B cell (primary cell): ENCODE data around the gene BRD9. TPM values are rescaled to one million over a fixed set of nuclear protein-coding genes. Genes with fewer than 3 reads are reported as not detected.

ENCODE experiments used
- ATAC-seq: fragments of 200-7000 bp; cut with Tn5 transposase; one replicate; pipeline ENCODE4 v1.10.0; 2021; ENCODE audit warnings: low read depth, mild to moderate bottlenecking, moderate number of reproducible peaks, moderate library complexity
- CTCF ChIA-PET: fragments of 350-600 bp; sonication (Branson Sonifier 250); formaldehyde crosslinking; loops from one replicate; lab custom pipeline; 2021; ENCODE audit warnings: antibody characterized with exemption, inconsistent platforms; lab: Charles Lee
- POLR2A ChIA-PET: fragments of 350-600 bp; sonication (Branson Sonifier 250); formaldehyde crosslinking; loops from one replicate; lab custom pipeline; 2021; ENCODE audit warnings: antibody characterized with exemption; lab: Charles Lee
- DNase-seq: peaks from one replicate; pipeline ENCODE4 v3.0.0; 2013
- H2AFZ ChIP-seq: 2 replicates; pipeline ENCODE4 v1.6.1; 2012; ENCODE audit warnings: mild to moderate bottlenecking, low read depth, low read length; ENCODE audit not compliant: insufficient read depth, poor library complexity, severe bottlenecking
- H3K27ac ChIP-seq, 2 donors: 1 replicate in 1 of 2; 2 replicates in 1 of 2; pipeline ENCODE4 v1.5.1; 2012 to 2013; ENCODE audit warnings: low read length in 2 of 2, mild to moderate bottlenecking in 2 of 2, moderate library complexity in 1 of 2
- H3K27me3 ChIP-seq, 4 experiments: fragments of 200-600 bp in 1 of 4; sonication (generic) in 1 of 4; replicated peaks in 1 of 4; 1 replicate in 2 of 4; 2 replicates in 2 of 4; pipeline versions ENCODE4 v1.6.1 to v1.7.0; 2013 to 2016; ENCODE audit warnings: low read length in 3 of 4, mild to moderate bottlenecking in 2 of 4, mixed read lengths in 1 of 4, moderate library complexity in 1 of 4; ENCODE audit not compliant: insufficient read depth in 4 of 4, control insufficient read depth in 3 of 4; ENCODE audit errors: control extremely low read depth in 1 of 4
- H3K36me3 ChIP-seq, 2 experiments: replicated peaks in 1 of 2; 1 replicate in 1 of 2; 2 replicates in 1 of 2; pipeline versions ENCODE4 v1.6.1 to v1.7.1; 2013; ENCODE audit warnings: low read length in 1 of 2; ENCODE audit not compliant: insufficient read depth in 2 of 2, control insufficient read depth in 1 of 2; ENCODE audit errors: control extremely low read depth in 1 of 2, extremely low read depth in 1 of 2
- H3K4me1 ChIP-seq, 2 donors: fragments of 200-600 bp in 1 of 2; sonication (generic) in 1 of 2; 1 replicate in 1 of 2; 2 replicates in 1 of 2; pipeline versions ENCODE4 v1.5.1 to v1.6.1; 2013 to 2017; ENCODE audit warnings: low read length in 2 of 2; ENCODE audit not compliant: control insufficient read depth in 2 of 2, insufficient read depth in 2 of 2
- H3K4me2 ChIP-seq: replicated peaks from 2 replicates; pipeline ENCODE3; 2012; ENCODE audit warnings: mild to moderate bottlenecking, low read depth, low read length; ENCODE audit not compliant: poor library complexity, severe bottlenecking
- H3K4me3 ChIP-seq, 5 experiments: fragments of 200-600 bp in 1 of 5; sonication (generic) in 1 of 5; 1 replicate in 3 of 5; 2 replicates in 2 of 5; pipeline versions ENCODE4 v1.5.1 to v1.7.0; 2011 to 2016; ENCODE audit warnings: low read length in 4 of 5, mild to moderate bottlenecking in 4 of 5, low read depth in 2 of 5, control low read depth in 1 of 5, moderate library complexity in 1 of 5; ENCODE audit not compliant: insufficient read depth in 1 of 5; ENCODE audit errors: control extremely low read depth in 1 of 5, extremely low read depth in 1 of 5
- H3K79me2 ChIP-seq: fragments of 200-600 bp; sonication (generic); one replicate; pipeline ENCODE4 v1.6.0; 2016; ENCODE audit warnings: low read length; ENCODE audit not compliant: control insufficient read depth, insufficient read depth
- H3K9ac ChIP-seq: fragments of 200-600 bp; sonication (generic); 2 replicates; pipeline ENCODE4 v1.6.1; 2017; ENCODE audit warnings: mild to moderate bottlenecking, low read length, moderate library complexity
- H3K9me3 ChIP-seq, 3 donors: one replicate each; pipeline versions ENCODE4 v1.6.1 to v1.7.1; 2013; ENCODE audit warnings: low read length in 2 of 3; ENCODE audit not compliant: control insufficient read depth in 2 of 3, insufficient read depth in 1 of 3; ENCODE audit errors: control extremely low read depth in 1 of 3
- H4K20me1 ChIP-seq: 2 replicates; pipeline ENCODE4 v1.6.0; 2012; ENCODE audit warnings: mild to moderate bottlenecking, low read length; ENCODE audit not compliant: insufficient read depth, control insufficient read depth, poor library complexity, severe bottlenecking
- H3K27ac Mint-ChIP-seq: one replicate; pipeline ENCODE4 v1.8.0; 2021; ENCODE audit warnings: mixed read lengths
- H3K27me3 Mint-ChIP-seq: one replicate; pipeline ENCODE4 v1.8.0; 2021; ENCODE audit warnings: mixed read lengths
- H3K4me1 Mint-ChIP-seq: one replicate; pipeline ENCODE4 v1.8.0; 2021; ENCODE audit warnings: mixed read lengths
- H3K4me3 Mint-ChIP-seq: one replicate; pipeline ENCODE4 v1.8.0; 2021; ENCODE audit warnings: mixed read lengths
- H3K9me3 Mint-ChIP-seq: one replicate; pipeline ENCODE4 v1.8.0; 2022; ENCODE audit warnings: mixed read lengths; ENCODE audit not compliant: insufficient read depth
- EZH2 ChIP-seq: IDR thresholded peaks from 2 replicates; pipeline ENCODE4 v1.6.1; 2012; ENCODE audit warnings: borderline replicate concordance, low read depth, mild to moderate bottlenecking, moderate library complexity, low read length; ENCODE audit not compliant: insufficient read depth, poor library complexity, severe bottlenecking
- WGBS: methylation state at CpG from one replicate; pipeline ENCODE4 v1.1.5; 2013; ENCODE audit warnings: missing lambda C conversion rate; ENCODE audit not compliant: insufficient coverage; 5-methylcytosine and 5-hydroxymethylcytosine counted together
- intact Hi-C: fragments of 100-400 bp; cut with micrococcal nuclease; formaldehyde crosslinking; loops from one replicate; pipeline ENCODE4 v1.10.0; 2022
- polyA plus RNA-seq: library from polyadenylated mRNA; depleted of rRNA; stranded (reverse); fragments of >200 nt; gene quantifications from 2 replicates; pipeline ENCODE4 v1.2.3, GENCODE V29; 2012
- total RNA-seq, 2 donors: library from RNA; stranded (reverse); fragments of 120-200 nt in 1 of 2; gene quantifications; 1 replicate in 1 of 2; 2 replicates in 1 of 2; pipeline versions ENCODE4 v1.2.3 to v1.2.4, GENCODE V29; 2013 to 2022
- TF ChIP-seq, protein P1 (sequence below): fragments of 200-600 bp; IDR thresholded peaks from one replicate; pipeline ENCODE4 v1.8.0; 2022; ENCODE audit warnings: antibody characterized with exemption, mild to moderate bottlenecking

The BRD9 gene
- total and polyA plus RNA-seq, 2 donors (not counting 1 experiment from before 2014, with no cell fraction given): 28.3 to 68.6 TPM

DNA sequence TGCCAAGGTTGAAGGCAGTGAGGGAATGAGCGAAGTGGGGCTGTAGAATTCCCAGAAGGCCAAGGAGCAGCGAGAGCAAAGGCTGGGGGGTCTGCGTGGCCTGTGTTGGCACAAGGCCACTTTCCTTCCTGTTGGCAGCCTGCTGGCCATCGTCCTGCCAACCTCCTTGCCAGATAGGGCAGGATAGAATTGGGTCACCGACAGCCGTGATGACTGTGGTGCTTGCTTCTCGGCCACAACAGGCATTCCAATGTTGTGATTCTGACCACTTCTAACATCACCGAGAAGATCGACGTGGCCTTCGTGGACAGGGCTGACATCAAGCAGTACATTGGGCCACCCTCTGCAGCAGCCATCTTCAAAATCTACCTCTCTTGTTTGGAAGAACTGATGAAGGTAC is 19.0 kb upstream of the BRD9 start:
- no peak overlapping the region for H3K27ac Mint-ChIP-seq
- 97% methylated on average over 11 of the region's 11 CpGs for WGBS
- no peaks in the 10 kb centered on the region for H3K9me3 Mint-ChIP-seq
- no peak for ATAC-seq
- Histone ChIP-seq H3K27me3 (no peaks in the 10 kb centered on the region), H3K9ac (no peak overlapping the region), H3K4me2 (no peak overlapping the region), H3K27ac (no peak overlapping the region), H3K36me3 (no peaks in the 10 kb centered on the region), H2AFZ (no peak overlapping the region), H3K4me1 (no peaks in the 10 kb centered on the region), H4K20me1 (no peaks in the 10 kb centered on the region), H3K4me3 (no peak overlapping the region), H3K9me3 (no peaks in the 10 kb centered on the region), H3K79me2 (no peaks in the 10 kb centered on the region)
- CTCF ChIA-PET: no interaction called here
- H3K4me1 Mint-ChIP-seq: no peaks in the 10 kb centered on the region
- POLR2A ChIA-PET: no interaction called here
- no peaks in the 10 kb centered on the region for H3K27me3 Mint-ChIP-seq
- H3K4me3 Mint-ChIP-seq: no peak overlapping the region
- no peak for DNase-seq
- TF ChIP-seq EZH2: no peak
- intact Hi-C loops: no loop called here

DNA sequence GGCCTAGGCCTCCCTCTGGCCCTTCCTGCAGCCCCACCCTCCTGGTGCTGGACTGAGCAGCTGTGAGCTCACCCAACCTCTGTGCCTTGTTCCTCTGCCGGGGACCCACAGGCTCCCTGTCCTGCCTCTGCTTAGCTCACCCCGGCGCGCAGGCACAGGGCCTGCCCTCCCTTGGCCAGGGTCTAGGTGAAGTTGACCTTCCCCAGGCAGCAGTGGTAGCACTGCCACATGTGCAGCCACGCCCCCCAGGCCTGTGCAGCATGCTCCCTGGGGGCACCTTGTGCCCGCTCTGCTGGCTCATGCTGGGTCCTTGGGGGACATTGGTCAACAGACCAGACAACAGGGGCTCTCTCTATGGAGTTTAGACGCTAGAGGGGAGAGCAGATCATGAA is 18.2 kb upstream of the BRD9 start:
- no peaks in the 10 kb centered on the region for H4K20me1 ChIP-seq
- H3K4me1 ChIP-seq: no peaks in the 10 kb centered on the region
- H3K27ac ChIP-seq: no peak overlapping the region
- 89% methylated on average over 7 of the region's 7 CpGs for WGBS
- no peaks in the 10 kb centered on the region for H3K9me3 Mint-ChIP-seq
- no peaks in the 10 kb centered on the region for H3K9me3 ChIP-seq
- POLR2A ChIA-PET: no interaction called here
- H3K79me2 ChIP-seq: no peaks in the 10 kb centered on the region
- no peaks in the 10 kb centered on the region for H3K27me3 Mint-ChIP-seq
- no peak overlapping the region for H3K4me3 Mint-ChIP-seq
- no peak overlapping the region for H3K4me3 ChIP-seq
- intact Hi-C loops: no loop called here
- H3K4me1 Mint-ChIP-seq: no peaks in the 10 kb centered on the region
- no peak overlapping the region for H3K4me2 ChIP-seq
- H3K36me3 ChIP-seq: no peaks in the 10 kb centered on the region
- H3K9ac ChIP-seq: no peak overlapping the region
- no peaks in the 10 kb centered on the region for H3K27me3 ChIP-seq
- no peak overlapping the region for H3K27ac Mint-ChIP-seq
- H2AFZ ChIP-seq: no peak overlapping the region
- TF ChIP-seq, protein P1, sequence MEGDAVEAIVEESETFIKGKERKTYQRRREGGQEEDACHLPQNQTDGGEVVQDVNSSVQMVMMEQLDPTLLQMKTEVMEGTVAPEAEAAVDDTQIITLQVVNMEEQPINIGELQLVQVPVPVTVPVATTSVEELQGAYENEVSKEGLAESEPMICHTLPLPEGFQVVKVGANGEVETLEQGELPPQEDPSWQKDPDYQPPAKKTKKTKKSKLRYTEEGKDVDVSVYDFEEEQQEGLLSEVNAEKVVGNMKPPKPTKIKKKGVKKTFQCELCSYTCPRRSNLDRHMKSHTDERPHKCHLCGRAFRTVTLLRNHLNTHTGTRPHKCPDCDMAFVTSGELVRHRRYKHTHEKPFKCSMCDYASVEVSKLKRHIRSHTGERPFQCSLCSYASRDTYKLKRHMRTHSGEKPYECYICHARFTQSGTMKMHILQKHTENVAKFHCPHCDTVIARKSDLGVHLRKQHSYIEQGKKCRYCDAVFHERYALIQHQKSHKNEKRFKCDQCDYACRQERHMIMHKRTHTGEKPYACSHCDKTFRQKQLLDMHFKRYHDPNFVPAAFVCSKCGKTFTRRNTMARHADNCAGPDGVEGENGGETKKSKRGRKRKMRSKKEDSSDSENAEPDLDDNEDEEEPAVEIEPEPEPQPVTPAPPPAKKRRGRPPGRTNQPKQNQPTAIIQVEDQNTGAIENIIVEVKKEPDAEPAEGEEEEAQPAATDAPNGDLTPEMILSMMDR: no peak
- no peak for TF ChIP-seq EZH2
- ATAC-seq: no peak
- CTCF ChIA-PET: no interaction called here
- no peak for DNase-seq
